HG03342 (cell line): Measurements from ENCODE around the gene MAP3K20.
"Not testable (repeated sequence)": the region's sequence is repeated elsewhere in the genome, so short reads cannot be mapped to it uniquely, and the experiment has no call there.

Experiments used
- ATAC-seq: cut with Tn5 transposase; IDR thresholded peaks from one replicate; pipeline ENCODE4 v1.9.1; 2021; ENCODE audit warnings: mild to moderate bottlenecking, moderate library complexity; ENCODE audit not compliant: unreplicated experiment

The MAP3K20 gene

GRCh38 chr2:173075781-173076580 lies at the start of gene MAP3K20:
MAP3K20 (plus strand) TSS chr2:173075846; CDS start chr2:173091032, 15,186 bp downstream.
- peak; percentile 57 for ATAC-seq

- no peak for ATAC-seq
Observed at GRCh38 chr2:173026479-173026878, 49.2 kb upstream of the MAP3K20 start.

DNA sequence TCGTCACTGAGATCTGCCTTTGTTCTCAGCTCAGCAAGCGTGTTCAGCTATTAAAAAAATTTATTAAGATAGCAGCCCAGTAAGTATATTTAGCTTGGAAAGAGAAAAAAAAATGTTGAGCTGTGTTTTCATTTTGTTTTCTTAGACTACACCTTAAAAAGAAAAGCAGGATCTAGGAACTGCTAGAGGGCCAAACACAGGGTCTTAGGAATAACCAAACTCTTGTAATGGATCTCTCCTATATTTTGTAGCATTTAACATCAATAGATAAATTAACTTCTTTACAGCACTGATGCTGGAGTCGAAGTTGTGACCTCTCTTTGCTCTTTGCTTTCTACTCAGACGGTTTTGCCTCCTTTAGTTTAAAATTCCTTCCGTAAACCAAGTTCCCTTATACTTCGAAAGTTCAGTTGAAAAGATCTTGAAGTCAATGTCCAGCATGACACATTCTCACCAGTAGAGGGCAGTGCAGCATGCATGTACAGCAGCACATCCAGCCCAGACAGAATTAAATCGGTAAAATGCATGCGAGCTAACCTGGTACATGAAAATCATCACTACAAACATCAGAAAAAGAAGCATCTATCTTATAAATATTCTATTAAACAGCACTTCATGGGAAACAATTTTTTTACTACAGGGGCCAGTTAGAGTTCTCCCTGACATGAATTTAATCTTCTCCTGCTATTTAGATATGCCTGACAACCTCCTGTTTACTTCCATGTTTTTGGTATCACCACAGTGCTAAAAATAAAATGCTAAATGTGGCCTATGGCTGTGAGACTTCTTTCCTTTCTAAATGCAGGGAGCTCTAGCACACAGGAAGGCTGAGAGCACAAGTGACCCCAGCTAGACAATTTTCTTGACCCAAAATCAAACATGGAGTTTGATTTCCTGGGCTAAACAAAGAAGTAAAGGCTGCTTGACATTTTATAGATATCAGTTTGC lies 48.2 kb upstream of the MAP3K20 start:
- ATAC-seq, result peak; percentile 64

DNA sequence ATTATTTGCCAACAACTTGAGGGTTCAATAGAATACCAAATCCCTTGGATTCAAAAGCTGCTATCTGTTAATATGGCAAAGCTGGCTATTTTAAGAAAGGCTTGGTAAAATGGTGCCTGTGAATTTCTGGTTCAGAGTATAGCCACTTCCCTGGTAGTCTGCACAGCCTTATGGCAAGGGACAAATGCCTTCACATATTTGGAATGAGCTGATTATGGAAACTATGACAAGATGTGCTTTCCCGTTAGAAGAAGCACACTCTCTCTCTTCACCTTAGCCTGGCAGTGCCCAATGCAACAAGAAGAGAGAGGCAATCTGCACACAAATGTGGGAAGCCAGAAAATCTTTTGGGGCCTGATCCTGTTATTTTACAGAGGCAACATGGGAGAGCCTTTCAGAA lies 47.5 kb upstream of the MAP3K20 start:
- no peak for ATAC-seq

DNA sequence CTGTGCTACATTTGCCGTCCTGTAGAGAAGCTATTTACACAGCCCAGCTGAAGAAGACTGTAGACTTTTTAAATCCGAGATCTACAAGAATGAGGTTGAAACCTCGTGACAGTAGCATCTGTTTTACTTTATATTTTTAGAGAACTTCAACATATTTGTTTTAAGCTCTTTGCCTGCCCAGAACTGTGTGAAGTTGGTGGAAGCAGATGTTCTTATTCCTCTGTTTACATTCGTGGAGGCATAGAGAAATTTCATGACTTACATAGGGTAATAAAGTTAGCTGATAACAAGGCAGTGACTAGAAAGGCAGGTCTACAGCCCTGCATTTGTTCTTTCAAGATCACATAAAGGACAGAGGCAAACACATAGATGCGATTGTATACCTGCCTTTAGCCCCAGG lies 47.0 kb upstream of the MAP3K20 start:
- ATAC-seq, result no peak

- ATAC-seq, result no peak
Observed at GRCh38 chr2:173030561-173031490, 44.8 kb upstream of the MAP3K20 start.

- no peak for ATAC-seq
Observed at GRCh38 chr2:173032032-173032431, 43.6 kb upstream of the MAP3K20 start.

GRCh38 chr2:173033084-173033483 lies 42.6 kb upstream of the MAP3K20 start:
- no peak for ATAC-seq

DNA sequence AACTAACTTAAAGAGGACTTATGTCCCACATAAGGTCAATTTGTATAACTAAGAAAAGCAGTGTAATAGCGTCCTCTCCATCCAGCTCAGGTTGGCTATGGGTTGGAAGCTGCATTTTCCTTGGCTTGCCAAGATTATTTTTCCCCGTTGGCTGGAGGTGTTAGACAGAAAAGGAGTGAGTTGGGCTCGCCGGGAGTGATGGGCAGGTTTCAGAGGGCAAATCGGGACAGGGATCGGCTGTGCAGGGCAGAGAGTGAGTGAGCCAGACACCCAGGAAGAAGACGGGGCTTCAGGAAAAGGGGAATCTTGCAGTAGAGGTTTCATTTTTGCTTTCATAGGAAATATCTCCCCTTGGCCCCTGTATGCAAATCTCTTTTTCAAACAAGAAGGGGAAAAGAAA lies 41.5 kb upstream of the MAP3K20 start:
- ATAC-seq, result no peak

DNA sequence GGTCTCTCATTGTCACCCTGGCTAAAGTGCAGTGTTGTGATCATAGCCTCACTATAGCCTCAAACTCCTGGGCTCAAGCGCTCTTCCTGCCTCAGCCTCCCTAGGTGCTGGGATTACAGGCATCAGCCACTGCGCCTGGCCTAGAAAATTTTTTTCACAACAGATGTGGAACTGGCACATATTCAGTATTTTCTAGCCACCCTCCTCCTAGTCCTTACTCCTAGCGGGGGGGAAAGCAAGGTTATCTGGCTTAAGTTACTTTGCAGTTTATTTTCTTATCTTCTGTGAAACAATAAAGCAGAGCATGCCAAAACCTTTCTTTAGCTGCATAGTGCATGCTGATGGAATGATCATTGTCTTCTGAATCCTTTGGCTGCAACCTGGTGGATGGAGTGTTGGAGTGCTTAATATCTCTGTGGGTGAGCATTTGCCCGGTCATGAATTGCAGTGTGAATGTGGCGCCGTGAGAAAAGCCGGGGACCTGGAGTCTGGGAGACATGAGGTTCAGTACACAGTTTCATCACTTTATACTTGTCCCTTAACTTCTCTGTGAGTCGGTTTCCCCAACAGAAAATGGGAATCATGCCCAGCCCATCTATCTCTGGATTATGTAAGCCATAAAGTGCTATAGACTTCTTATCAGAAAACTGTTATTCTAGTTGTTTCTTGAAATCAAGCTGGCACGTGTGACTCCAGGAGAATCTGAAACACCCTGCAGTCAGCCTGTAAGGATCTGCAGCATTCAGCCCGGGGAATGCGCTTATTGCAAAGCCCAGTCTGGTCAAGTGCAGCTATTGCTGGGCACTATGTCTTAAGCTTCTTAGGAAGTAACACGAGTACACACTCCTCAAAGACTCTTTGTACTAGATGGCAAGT lies 38.2 kb upstream of the MAP3K20 start:
- ATAC-seq, result no peak

DNA sequence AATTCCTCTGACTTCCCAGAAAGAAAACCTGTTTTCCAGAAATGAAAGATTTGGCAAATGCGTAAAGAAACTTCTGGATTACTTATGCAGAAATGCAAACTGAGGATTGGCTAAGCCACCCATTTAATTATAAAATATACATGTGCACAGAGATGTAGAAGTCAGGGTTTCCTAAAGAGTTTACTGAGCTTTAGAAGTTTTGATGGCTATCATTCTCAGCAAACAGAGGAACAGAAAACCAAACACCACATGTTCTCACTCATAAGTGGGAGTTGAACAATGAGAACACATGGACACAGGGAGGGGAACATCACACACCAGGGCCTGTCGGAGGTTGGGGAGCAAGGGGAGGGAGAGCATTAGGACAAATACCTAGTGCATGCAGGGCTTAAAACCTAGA lies 37.4 kb upstream of the MAP3K20 start:
- ATAC-seq, result not testable (repeated sequence)

- no peak for ATAC-seq
Observed at GRCh38 chr2:173040729-173041128, 34.9 kb upstream of the MAP3K20 start.

GRCh38 chr2:173043476-173043875 lies 32.2 kb upstream of the MAP3K20 start:
- ATAC-seq, result no peak

DNA sequence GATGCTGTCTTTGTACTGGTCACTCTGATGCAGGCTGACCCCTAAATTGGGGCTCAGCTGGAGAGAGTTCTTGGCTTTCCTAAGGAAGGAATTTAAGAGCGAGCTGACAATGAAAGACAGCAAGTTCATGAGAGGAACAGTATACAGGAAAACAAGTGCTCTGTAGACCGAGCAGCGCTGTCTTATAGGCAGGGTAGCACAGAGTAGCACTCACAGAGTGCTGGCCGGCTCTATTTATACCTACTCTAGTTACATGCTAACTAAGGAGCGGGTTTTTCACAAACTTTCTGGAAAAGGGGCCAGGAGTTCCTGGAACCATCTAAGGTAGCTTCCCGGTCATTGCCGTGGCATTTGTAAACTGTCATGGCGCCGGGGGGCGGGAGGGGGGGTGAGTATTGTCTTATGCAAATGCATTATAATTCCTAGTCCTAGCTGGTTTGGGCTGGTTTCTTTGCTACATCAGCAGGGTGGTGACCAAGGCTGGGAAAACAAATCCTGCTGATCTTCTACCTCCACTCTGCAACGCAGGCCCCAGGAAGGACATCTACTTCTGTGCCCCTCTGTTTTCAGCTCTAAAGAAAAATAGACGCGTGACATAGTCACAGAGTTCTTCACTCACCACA lies 31.6 kb upstream of the MAP3K20 start:
- no peak for ATAC-seq

- no peak for ATAC-seq
Observed at GRCh38 chr2:173044686-173045085, 31.0 kb upstream of the MAP3K20 start.

DNA sequence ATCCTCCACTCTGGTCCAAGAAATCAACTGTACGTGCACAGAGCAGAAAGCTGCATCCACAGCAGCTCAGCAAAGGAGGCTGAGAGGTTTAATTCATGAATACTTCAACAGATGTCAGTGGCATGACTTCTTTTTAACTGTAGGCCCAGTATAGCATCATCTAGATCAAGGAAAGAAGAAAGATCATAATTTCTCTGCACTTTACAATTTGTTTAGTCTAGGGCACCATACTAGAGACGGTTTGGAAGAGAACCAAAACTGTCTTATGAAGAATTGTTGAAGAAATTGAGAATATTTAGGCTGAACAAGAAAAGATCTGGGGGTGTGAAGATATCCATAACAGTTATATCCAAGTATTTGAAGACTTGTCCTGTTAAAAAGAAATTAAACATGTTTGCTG lies 30.5 kb upstream of the MAP3K20 start:
- no peak for ATAC-seq

DNA sequence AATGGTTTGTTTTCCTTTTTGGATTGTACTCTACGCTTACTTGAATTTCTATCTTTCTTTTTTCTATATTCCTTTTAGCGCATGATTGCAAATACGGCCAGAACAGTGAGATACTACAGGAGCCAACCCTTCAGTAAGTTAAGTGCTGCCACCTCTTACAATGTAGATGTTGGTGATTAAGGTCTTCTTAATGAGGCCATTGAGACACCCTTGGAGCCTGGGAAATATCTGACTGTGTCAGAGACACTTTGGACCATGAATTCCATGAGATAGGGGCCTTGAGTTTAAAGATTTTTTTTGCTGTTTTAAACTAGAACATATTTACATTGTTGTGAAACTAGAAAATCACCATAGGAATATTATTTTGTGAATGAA lies 27.1 kb upstream of the MAP3K20 start:
- ATAC-seq, result no peak

GRCh38 chr2:173048897-173049661 lies 26.6 kb upstream of the MAP3K20 start:
- peak; percentile 86 for ATAC-seq

GRCh38 chr2:173049831-173050230 lies 25.8 kb upstream of the MAP3K20 start:
- ATAC-seq, result no peak
